Superior temporal gyrus (tissue), 1 donor: ENCODE measurements around the gene KRT14.
"Not testable (repeated sequence)": the region's sequence is repeated elsewhere in the genome, so short reads cannot be mapped to it uniquely, and the experiment has no call there.

ENCODE experiments used
- DNase-seq: peaks from one replicate; pipeline ENCODE4 v3.0.0-alpha.2; 2016; ENCODE audit errors: extremely low spot score

Gene KRT14

GRCh38 chr17:41586863-41587495, at the start of gene KRT14:
Gene KRT14 (minus strand): TSS chr17:41586895. CDS start chr17:41586834, 61 bp downstream.
- no peak for DNase-seq

GRCh38 chr17:41635121-41636097, 48.7 kb upstream of the KRT14 start:
- no peak for DNase-seq

GRCh38 chr17:41634639-41635038, 47.9 kb upstream of the KRT14 start:
- no peak for DNase-seq

GRCh38 chr17:41633556-41634199, 47.0 kb upstream of the KRT14 start:
- no peak for DNase-seq

- DNase-seq = no peak
Observed at GRCh38 chr17:41632482-41633105, 45.9 kb upstream of the KRT14 start.

GRCh38 chr17:41631898-41632285, 45.2 kb upstream of the KRT14 start:
- DNase-seq = no peak

GRCh38 chr17:41631025-41631897, 44.6 kb upstream of the KRT14 start:
- DNase-seq = no peak

- no peak for DNase-seq
Observed at GRCh38 chr17:41629826-41630670, 43.4 kb upstream of the KRT14 start.

- no peak for DNase-seq
Observed at GRCh38 chr17:41629316-41629715, 42.6 kb upstream of the KRT14 start.

- not testable (repeated sequence) for DNase-seq
Observed at GRCh38 chr17:41628621-41629255, 42.0 kb upstream of the KRT14 start.

- not testable (repeated sequence) for DNase-seq
Observed at GRCh38 chr17:41628073-41628370, 41.3 kb upstream of the KRT14 start.

- no peak for DNase-seq
Observed at GRCh38 chr17:41627316-41628072, 40.8 kb upstream of the KRT14 start.

GRCh38 chr17:41626914-41627295, 40.2 kb upstream of the KRT14 start:
- not testable (repeated sequence) for DNase-seq

- DNase-seq = not testable (repeated sequence)
Observed at GRCh38 chr17:41626028-41626913, 39.6 kb upstream of the KRT14 start.

GRCh38 chr17:41625602-41626001, 38.9 kb upstream of the KRT14 start:
- DNase-seq = no peak

- DNase-seq = no peak
Observed at GRCh38 chr17:41624208-41625101, 37.8 kb upstream of the KRT14 start, which contains the start of gene KRT17. Gene KRT17 (minus strand): TSS chr17:41624575. CDS start chr17:41624509, 66 bp downstream.
